Erythroblast (primary cell): ENCODE data around the gene DYNLL1.

Experiments
- GATA1 ChIP-seq: IDR thresholded peaks from 2 replicates; pipeline ENCODE4 v1.6.1; 2011; ENCODE audit warnings: low read depth, mild to moderate bottlenecking, control low read depth, low read length, moderate library complexity
- POLR2A ChIP-seq: IDR thresholded peaks from 2 replicates; pipeline ENCODE4 v1.6.1; 2011; ENCODE audit warnings: mild to moderate bottlenecking, low read length

- no peak for TF ChIP-seq POLR2A
- TF ChIP-seq GATA1 = no peak
These were observed 28.5 kb upstream of the DYNLL1 start for GRCh38 chr12:120467439-120467838.
